Lung microvascular endothelial cell (primary cell): ENCODE measurements around the gene VEGFB. TPM values are rescaled to one million over a fixed set of nuclear protein-coding genes. Genes with fewer than 3 reads are reported as not detected.

Experiments
- DNase-seq, 2 donors: peaks; one replicate each; pipeline versions ENCODE4 v3.0.0 to v3.0.0-alpha.2; 2010; ENCODE audit warnings: low read depth in 2 of 2
- total RNA-seq: library from RNA; depleted of rRNA; stranded (reverse); fragments of >200 nt; gene quantifications from 2 replicates; pipeline ENCODE4 v1.2.1, GENCODE V29; 2014

VEGFB gene
- total RNA-seq, 1 donor from 2014 or later: 22.4 TPM

GRCh38 chr11:64210301-64211020 lies 23.9 kb upstream of the VEGFB start:
- no peak for DNase-seq

GRCh38 chr11:64211181-64211872 lies 23.1 kb upstream of the VEGFB start:
- no peak for DNase-seq

- no peak for DNase-seq
Measured at GRCh38 chr11:64216879-64217278, 17.5 kb upstream of the VEGFB start.

GRCh38 chr11:64218628-64219353 lies 15.6 kb upstream of the VEGFB start:
- no peak for DNase-seq

GRCh38 chr11:64219354-64219684 lies 15.1 kb upstream of the VEGFB start:
- no peak for DNase-seq

GRCh38 chr11:64219755-64220154 lies 14.6 kb upstream of the VEGFB start:
- DNase-seq: no peak

- no peak for DNase-seq
Measured at GRCh38 chr11:64220271-64220670, 14.1 kb upstream of the VEGFB start.

GRCh38 chr11:64220798-64221197 lies 13.6 kb upstream of the VEGFB start:
- DNase-seq: no peak

GRCh38 chr11:64222651-64223000 lies 11.8 kb upstream of the VEGFB start:
- no peak for DNase-seq

- no peak for DNase-seq
Measured at GRCh38 chr11:64223001-64223651, 11.3 kb upstream of the VEGFB start.

- DNase-seq: no peak
Measured at GRCh38 chr11:64224151-64224890, 10.1 kb upstream of the VEGFB start.

GRCh38 chr11:64224891-64225607 lies 9.3 kb upstream of the VEGFB start:
- no peak for DNase-seq

- DNase-seq: peak; percentile 78 to 79
Measured at GRCh38 chr11:64225608-64226506, 8.5 kb upstream of the VEGFB start, which contains the start of the genes NUDT22 and TRPT1. NUDT22 (plus strand) TSS chr11:64226274; CDS start chr11:64226653, 379 bp downstream. TRPT1 (minus strand) TSS chr11:64226186; CDS start chr11:64225860, 326 bp downstream.

GRCh38 chr11:64226507-64227051 lies 7.8 kb upstream of the VEGFB start:
- DNase-seq: no peak

GRCh38 chr11:64227405-64227956 lies 6.9 kb upstream of the VEGFB start:
- DNase-seq: no peak

- DNase-seq: no peak
Measured at GRCh38 chr11:64229090-64229743, 5.2 kb upstream of the VEGFB start.

- DNase-seq: no peak
Measured at GRCh38 chr11:64229744-64230170, 4.6 kb upstream of the VEGFB start.
